GM12878 (cell line): Measurements from ENCODE around the gene EHBP1L1.

Experiments used
- BACH1 ChIP-seq: fragments of 450-650 bp; IDR thresholded peaks from 2 replicates; pipeline ENCODE4 v1.6.1; 2017; ENCODE audit warnings: mild to moderate bottlenecking, borderline replicate concordance
- CBX5 ChIP-seq: sonication (generic); IDR thresholded peaks from 2 replicates; pipeline ENCODE4 v1.6.1; 2016; ENCODE audit warnings: low read depth, moderate library complexity, mild to moderate bottlenecking, inconsistent platforms
- CTCF ChIP-seq, 3 experiments: IDR thresholded peaks in 2 of 3; conservative IDR thresholded peaks in 1 of 3; 2 replicates each; pipeline ENCODE4 v1.5.1; 2011; ENCODE audit warnings: low read depth in 3 of 3, low read length in 3 of 3, mild to moderate bottlenecking in 3 of 3, control low read depth in 2 of 3, moderate library complexity in 2 of 3, inconsistent platforms in 1 of 3, mixed read lengths in 1 of 3; ENCODE audit not compliant: control insufficient read depth in 2 of 3, insufficient read depth in 1 of 3; ENCODE audit errors: extremely low read depth in 1 of 3
- NFYB ChIP-seq: IDR thresholded peaks from 2 replicates; pipeline ENCODE4 v1.6.1; 2011; ENCODE audit warnings: low read depth, mild to moderate bottlenecking, low read length, improper control_type of control experiment, moderate library complexity; ENCODE audit not compliant: insufficient read depth
- POLR2A ChIP-seq: IDR thresholded peaks from 2 replicates; pipeline ENCODE4 v1.6.1; 2011; ENCODE audit warnings: low read depth, mild to moderate bottlenecking, low read length
- SIN3A ChIP-seq: IDR thresholded peaks from 2 replicates; pipeline ENCODE4 v1.6.1; 2012; ENCODE audit warnings: low read depth, low read length, improper control_type of control experiment
- SMC3 ChIP-seq: IDR thresholded peaks from 2 replicates; pipeline ENCODE4 v1.6.1; 2011; ENCODE audit warnings: low read length, improper control_type of control experiment, borderline replicate concordance
- SP1 ChIP-seq: IDR thresholded peaks from one replicate; pipeline ENCODE4 v1.6.1; 2011; ENCODE audit warnings: low read depth, low read length
- ZBTB11 ChIP-seq: fragments of 450-650 bp; formaldehyde crosslinking; IDR thresholded peaks from 2 replicates; pipeline ENCODE4 v1.5.0; 2022; ENCODE audit warnings: mild to moderate bottlenecking, missing genetic modification characterization
- ZNF274 ChIP-seq: IDR thresholded peaks from one replicate; pipeline ENCODE4 v1.8.0; 2011; ENCODE audit not compliant: insufficient read length, insufficient read depth

- TF ChIP-seq CTCF (IDR thresholded peaks at IDR 0.05 in 2 of 3, conservative IDR thresholded peaks at IDR 0.05 in 1 of 3; ENCODE audit: control insufficient read depth in 2 of 3, extremely low read depth in 1 of 3, insufficient read depth in 1 of 3, low read depth in 3 of 3, low read length in 3 of 3) (no peak), SP1 (no peak), BACH1 (no peak), POLR2A (no peak), CBX5 (no peak), SIN3A (no peak), ZBTB11 (CRISPR knock-in tag) (no peak), ZNF274 (no peak), NFYB (no peak), SMC3 (no peak)
Measured at GRCh38 chr11:65606876-65607613, 31.2 kb downstream of the EHBP1L1 start.
